ENCODE measurements around the gene EHF.

EHF gene

GRCh38 chr11:34603129-34604001 lies 17.5 kb upstream of the EHF start:
- DNase-seq = no peak

GRCh38 chr11:34604145-34604544 lies 16.7 kb upstream of the EHF start:
- no peak for DNase-seq

GRCh38 chr11:34604911-34605310 lies 16.0 kb upstream of the EHF start:
- DNase-seq = no peak

- DNase-seq = no peak
Measured at GRCh38 chr11:34605481-34606325, 15.2 kb upstream of the EHF start.

GRCh38 chr11:34606326-34607120 lies 14.4 kb upstream of the EHF start:
- no peak for DNase-seq

- no peak for DNase-seq
Measured at GRCh38 chr11:34609187-34609751, 11.6 kb upstream of the EHF start.

GRCh38 chr11:34609850-34610249 lies 11.0 kb upstream of the EHF start:
- no peak for DNase-seq

- DNase-seq = no peak
Measured at GRCh38 chr11:34610324-34611041, 10.4 kb upstream of the EHF start.

GRCh38 chr11:34613015-34613414 lies 7.9 kb upstream of the EHF start:
- no peak for DNase-seq

GRCh38 chr11:34613552-34614056 lies 7.3 kb upstream of the EHF start:
- no peak for DNase-seq

GRCh38 chr11:34614344-34615104 lies 6.4 kb upstream of the EHF start:
- no peak for DNase-seq

GRCh38 chr11:34616086-34616485 lies 4.8 kb upstream of the EHF start:
- no peak for DNase-seq

GRCh38 chr11:34616830-34617504 lies 3.9 kb upstream of the EHF start:
- no peak for DNase-seq

- no peak for DNase-seq
Measured at GRCh38 chr11:34618406-34618805, 2.5 kb upstream of the EHF start.

- DNase-seq = no peak
Measured at GRCh38 chr11:34619062-34619516, 1.8 kb upstream of the EHF start.

- no peak for DNase-seq
Measured at GRCh38 chr11:34620202-34620601, 691 bp upstream of the EHF start.

- DNase-seq = no peak
Measured at GRCh38 chr11:34621876-34622275, 983 bp downstream of the EHF start.

- DNase-seq = no peak
Measured at GRCh38 chr11:34623463-34623862, 2.6 kb downstream of the EHF start.

- DNase-seq = no peak
Measured at GRCh38 chr11:34624069-34624468, 3.2 kb downstream of the EHF start.

- DNase-seq = no peak
Measured at GRCh38 chr11:34625576-34625975, 4.7 kb downstream of the EHF start.

Measured in right forelimb (tissue), 1 donor.